Measurements from ENCODE around the gene SCG2. TPM values are rescaled to one million over a fixed set of nuclear protein-coding genes. Genes with fewer than 3 reads are reported as not detected.

The SCG2 gene
- total RNA-seq, 1 experiment from 2014 or later: 19.8 TPM

GRCh38 chr2:223588251-223588650 is 13.9 kb downstream of the SCG2 start:
- H3K4me2 ChIP-seq (ENCODE audit: low read length): no peak overlapping the region
- no peaks in the 10 kb centered on the region for H3K79me2 ChIP-seq (ENCODE audit: insufficient read depth, low read length)
- H3K27me3 ChIP-seq (ENCODE audit: insufficient read depth, low read length): no peaks in the 10 kb centered on the region
- H3K9me3 ChIP-seq (ENCODE audit: control insufficient read depth in 1 of 2, insufficient read depth in 1 of 2, low read depth in 1 of 2, low read length in 2 of 2): no peaks in the 10 kb centered on the region
- H3K27ac ChIP-seq (ENCODE audit: low read depth, low read length): no peak overlapping the region
- TF ChIP-seq ELF1 (IDR thresholded peaks at IDR 0.05; ENCODE audit: borderline replicate concordance, low read depth) (no peak), CBX3 (IDR thresholded peaks at IDR 0.05; ENCODE audit: low read depth) (no peak), EZH2phosphoT487 (IDR thresholded peaks at IDR 0.05; ENCODE audit: borderline replicate concordance) (no peak), ZBTB33 (IDR thresholded peaks at IDR 0.05; ENCODE audit: extremely low read depth, insufficient replicate concordance, low read length) (no peak), TCF7L2 (IDR thresholded peaks at IDR 0.05; ENCODE audit: borderline replicate concordance, extremely low read depth, insufficient read depth, insufficient read length) (no peak), EZH2 (IDR thresholded peaks at IDR 0.05) (no peak), MAX (IDR thresholded peaks at IDR 0.05) (no peak), POLR2A (IDR thresholded peaks at IDR 0.05; ENCODE audit: borderline replicate concordance, extremely low read depth, insufficient read depth, insufficient read length) (no peak), FOSL1 (IDR thresholded peaks at IDR 0.05; ENCODE audit: low read depth) (no peak), POLR2AphosphoS5 (IDR thresholded peaks at IDR 0.05; ENCODE audit: low read depth, low read length) (no peak), ZNF274 (IDR thresholded peaks at IDR 0.05; ENCODE audit: low read depth, low read length) (no peak), SIN3A (IDR thresholded peaks at IDR 0.05; ENCODE audit: low read depth) (no peak), ZFX (IDR thresholded peaks at IDR 0.05) (no peak), SP1 (IDR thresholded peaks at IDR 0.05; ENCODE audit: low read depth) (no peak), CEBPB (IDR thresholded peaks at IDR 0.05; ENCODE audit: low read depth) (no peak)
- TF ChIP-seq, protein P1, sequence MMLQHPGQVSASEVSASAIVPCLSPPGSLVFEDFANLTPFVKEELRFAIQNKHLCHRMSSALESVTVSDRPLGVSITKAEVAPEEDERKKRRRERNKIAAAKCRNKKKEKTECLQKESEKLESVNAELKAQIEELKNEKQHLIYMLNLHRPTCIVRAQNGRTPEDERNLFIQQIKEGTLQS (IDR thresholded peaks at IDR 0.05): no peak
- TF ChIP-seq, protein P2, sequence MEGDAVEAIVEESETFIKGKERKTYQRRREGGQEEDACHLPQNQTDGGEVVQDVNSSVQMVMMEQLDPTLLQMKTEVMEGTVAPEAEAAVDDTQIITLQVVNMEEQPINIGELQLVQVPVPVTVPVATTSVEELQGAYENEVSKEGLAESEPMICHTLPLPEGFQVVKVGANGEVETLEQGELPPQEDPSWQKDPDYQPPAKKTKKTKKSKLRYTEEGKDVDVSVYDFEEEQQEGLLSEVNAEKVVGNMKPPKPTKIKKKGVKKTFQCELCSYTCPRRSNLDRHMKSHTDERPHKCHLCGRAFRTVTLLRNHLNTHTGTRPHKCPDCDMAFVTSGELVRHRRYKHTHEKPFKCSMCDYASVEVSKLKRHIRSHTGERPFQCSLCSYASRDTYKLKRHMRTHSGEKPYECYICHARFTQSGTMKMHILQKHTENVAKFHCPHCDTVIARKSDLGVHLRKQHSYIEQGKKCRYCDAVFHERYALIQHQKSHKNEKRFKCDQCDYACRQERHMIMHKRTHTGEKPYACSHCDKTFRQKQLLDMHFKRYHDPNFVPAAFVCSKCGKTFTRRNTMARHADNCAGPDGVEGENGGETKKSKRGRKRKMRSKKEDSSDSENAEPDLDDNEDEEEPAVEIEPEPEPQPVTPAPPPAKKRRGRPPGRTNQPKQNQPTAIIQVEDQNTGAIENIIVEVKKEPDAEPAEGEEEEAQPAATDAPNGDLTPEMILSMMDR (IDR thresholded peaks at IDR 0.05 in 2 of 3, conservative IDR thresholded peaks at IDR 0.05 in 1 of 3; ENCODE audit: borderline replicate concordance in 1 of 3, insufficient read depth in 1 of 3, low read depth in 2 of 3, low read length in 2 of 3): no peak
- peaks cover 21 to 35% of the 10 kb centered on the region in 2 experiments; a peak in 3 of 4 replicates for H3K4me1 ChIP-seq (ENCODE audit: control insufficient read depth in 1 of 2, insufficient read depth in 2 of 2, low read length in 2 of 2)
- H3K9ac ChIP-seq (ENCODE audit: low read length): no peak overlapping the region
- RAD21 ChIA-PET (ENCODE audit: low non-redundant PET in 1 of 2, low total read pairs in 2 of 2, uncharacterized antibody in 2 of 2, unreplicated experiment in 2 of 2): no interaction called here
- no peak overlapping the region for H3K4me3 ChIP-seq (replicated peaks in 1 of 2; ENCODE audit: low read depth in 1 of 2, low read length in 2 of 2)
- no peaks in the 10 kb centered on the region for H4K20me1 ChIP-seq (ENCODE audit: insufficient read depth)
- ATAC-seq (no peak), DNase-seq (ENCODE audit: low read depth, low spot score) (no peak)
- no TSS peak for BruUV-seq (replicated peaks)
- peak overlapping the region; percentile 42 for H2AFZ ChIP-seq (ENCODE audit: low read depth, low read length, poor library complexity, severe bottlenecking)
- intact Hi-C loops (cut with micrococcal nuclease): no loop called here
- POLR2A ChIA-PET: no interaction called here
- CTCF ChIA-PET: interaction anchor here (1.0 kb wide), 1 partner anchor 13 kb away, joined by 3 read pairs; the partner anchor contains the start of gene SCG2
- H3K36me3 ChIP-seq (ENCODE audit: control insufficient read depth in 1 of 2, insufficient read depth in 2 of 2, low read length in 2 of 2): no peaks in the 10 kb centered on the region
- no peaks in the 10 kb centered on the region for H3K9me2 ChIP-seq (ENCODE audit: insufficient read depth)
